ENCODE data around the gene MCM7. TPM values are rescaled to one million over a fixed set of nuclear protein-coding genes. Genes with fewer than 3 reads are reported as not detected.

Gene MCM7
- total RNA-seq, 2 donors from 2014 or later: 32.6 to 34.5 TPM

DNA sequence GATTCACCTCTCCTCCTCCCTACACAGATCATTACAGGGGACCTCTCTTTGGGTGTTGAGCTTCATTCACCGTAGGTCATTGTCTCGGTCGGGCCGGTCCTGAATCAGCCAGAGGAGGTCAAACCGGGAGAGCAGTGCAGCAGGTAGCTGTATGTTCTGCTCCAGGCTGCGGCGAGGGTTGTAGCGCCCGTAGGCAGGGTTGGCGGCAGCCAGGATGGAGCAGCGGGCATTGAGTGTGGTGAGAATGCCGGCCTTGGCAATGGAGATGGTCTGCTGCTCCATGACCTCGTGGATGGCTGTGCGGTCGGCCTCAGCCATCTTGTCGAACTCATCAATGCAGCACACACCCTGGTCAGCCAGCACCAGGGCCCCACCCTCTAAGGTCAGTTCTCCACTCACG, 5.5 kb downstream of the MCM7 start:
- H3K4me1 ChIP-seq: peaks cover 14% of the 10 kb centered on the region
- intact Hi-C loops (cut with DNase I): no loop called here
- ATAC-seq (no peak), DNase-seq (no peak)
- H3K9me3 ChIP-seq: no peaks in the 10 kb centered on the region
- H3K4me3 ChIP-seq: no peak overlapping the region
- TF ChIP-seq, protein P1, sequence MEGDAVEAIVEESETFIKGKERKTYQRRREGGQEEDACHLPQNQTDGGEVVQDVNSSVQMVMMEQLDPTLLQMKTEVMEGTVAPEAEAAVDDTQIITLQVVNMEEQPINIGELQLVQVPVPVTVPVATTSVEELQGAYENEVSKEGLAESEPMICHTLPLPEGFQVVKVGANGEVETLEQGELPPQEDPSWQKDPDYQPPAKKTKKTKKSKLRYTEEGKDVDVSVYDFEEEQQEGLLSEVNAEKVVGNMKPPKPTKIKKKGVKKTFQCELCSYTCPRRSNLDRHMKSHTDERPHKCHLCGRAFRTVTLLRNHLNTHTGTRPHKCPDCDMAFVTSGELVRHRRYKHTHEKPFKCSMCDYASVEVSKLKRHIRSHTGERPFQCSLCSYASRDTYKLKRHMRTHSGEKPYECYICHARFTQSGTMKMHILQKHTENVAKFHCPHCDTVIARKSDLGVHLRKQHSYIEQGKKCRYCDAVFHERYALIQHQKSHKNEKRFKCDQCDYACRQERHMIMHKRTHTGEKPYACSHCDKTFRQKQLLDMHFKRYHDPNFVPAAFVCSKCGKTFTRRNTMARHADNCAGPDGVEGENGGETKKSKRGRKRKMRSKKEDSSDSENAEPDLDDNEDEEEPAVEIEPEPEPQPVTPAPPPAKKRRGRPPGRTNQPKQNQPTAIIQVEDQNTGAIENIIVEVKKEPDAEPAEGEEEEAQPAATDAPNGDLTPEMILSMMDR (IDR thresholded peaks at IDR 0.05): no peak
- TF ChIP-seq POLR2A (IDR thresholded peaks at IDR 0.05): no peak
- 79 to 97% methylated on average over 16 to 17 of the region's 17 CpGs for WGBS, 2 donors
- H3K36me3 ChIP-seq (replicated peaks in 1 of 2; ENCODE audit: insufficient read depth in 1 of 2, low read depth in 2 of 2): peaks cover 22 to 36% of the 10 kb centered on the region in 2 donors
- H3K27ac ChIP-seq: no peak overlapping the region
- H3K27me3 ChIP-seq: no peaks in the 10 kb centered on the region

DNA sequence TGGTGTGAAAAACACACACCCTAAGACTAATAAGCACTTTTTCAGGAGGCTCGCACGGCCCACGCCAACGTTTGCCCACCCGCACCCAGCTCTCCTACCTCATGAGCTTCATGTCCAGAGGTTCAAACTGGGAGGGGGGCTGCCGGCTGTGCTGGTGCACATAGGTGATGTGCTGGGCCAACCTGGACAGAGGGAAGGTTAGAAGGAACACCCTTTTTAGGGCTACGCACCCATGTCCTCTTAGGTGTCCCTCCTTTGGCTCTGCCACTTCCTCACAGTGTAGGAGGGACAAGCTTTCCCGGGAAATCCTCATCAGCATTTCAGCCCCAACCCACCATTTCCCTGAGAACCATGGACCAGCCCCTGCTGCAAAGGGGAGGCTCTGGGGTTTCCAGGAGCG, 5.9 kb downstream of the MCM7 start:
- Histone ChIP-seq H3K36me3 (replicated peaks in 1 of 2; ENCODE audit: insufficient read depth in 1 of 2, low read depth in 2 of 2) (peaks cover 22 to 36% of the 10 kb centered on the region in 2 donors), H3K27ac (no peak overlapping the region), H3K4me3 (no peak overlapping the region), H3K9me3 (no peaks in the 10 kb centered on the region), H3K4me1 (peaks cover 14% of the 10 kb centered on the region), H3K27me3 (no peaks in the 10 kb centered on the region)
- WGBS, 2 donors: 86% methylated on average over 9 of the region's 9 CpGs
- no peak for TF ChIP-seq POLR2A (IDR thresholded peaks at IDR 0.05)
- TF ChIP-seq, protein P1 (IDR thresholded peaks at IDR 0.05): no peak
- intact Hi-C loops (cut with DNase I): no loop called here
- ATAC-seq: no peak
- no peak for DNase-seq

DNA sequence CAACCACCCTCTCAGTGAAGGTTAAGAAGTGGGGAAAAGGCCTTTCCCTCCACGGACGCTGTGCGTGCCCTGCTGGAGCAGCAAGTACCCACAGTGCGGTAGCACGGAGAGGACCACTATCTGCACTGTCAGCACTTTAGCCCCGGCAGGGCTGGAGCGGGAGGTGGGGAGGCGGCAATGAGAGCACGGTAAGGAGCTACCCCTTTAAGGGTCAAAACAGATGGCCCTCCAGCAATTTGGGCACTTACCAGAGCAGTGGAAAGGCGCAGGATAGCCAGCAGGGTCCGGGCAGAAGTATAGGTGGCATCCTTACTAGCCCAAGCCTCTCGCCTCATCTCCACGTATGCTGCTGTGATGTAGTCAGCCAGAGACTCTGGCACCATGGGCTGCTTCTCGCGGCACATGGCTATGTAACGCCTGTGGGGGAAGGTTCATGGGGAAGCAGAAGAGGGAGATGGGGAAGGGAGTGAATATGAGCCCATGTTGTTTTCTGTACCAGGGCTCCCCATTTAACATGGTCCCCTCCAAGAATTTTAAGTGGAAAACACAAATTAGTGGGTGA, 7.2 kb downstream of the MCM7 start:
- no peaks in the 10 kb centered on the region for H3K27me3 ChIP-seq
- intact Hi-C loops (cut with DNase I): no loop called here
- no peak overlapping the region for H3K4me3 ChIP-seq
- H3K4me1 ChIP-seq: peaks cover 15% of the 10 kb centered on the region
- H3K27ac ChIP-seq: no peak overlapping the region
- TF ChIP-seq, protein P1 (IDR thresholded peaks at IDR 0.05): no peak
- TF ChIP-seq POLR2A (IDR thresholded peaks at IDR 0.05): no peak
- 83 to 92% methylated on average over 16 of the region's 16 CpGs for WGBS, 2 donors
- no peaks in the 10 kb centered on the region for H3K9me3 ChIP-seq
- ATAC-seq (no peak), DNase-seq (no peak)
- H3K36me3 ChIP-seq (replicated peaks in 1 of 2; ENCODE audit: insufficient read depth in 1 of 2, low read depth in 2 of 2): peaks cover 22 to 36% of the 10 kb centered on the region in 2 donors

DNA sequence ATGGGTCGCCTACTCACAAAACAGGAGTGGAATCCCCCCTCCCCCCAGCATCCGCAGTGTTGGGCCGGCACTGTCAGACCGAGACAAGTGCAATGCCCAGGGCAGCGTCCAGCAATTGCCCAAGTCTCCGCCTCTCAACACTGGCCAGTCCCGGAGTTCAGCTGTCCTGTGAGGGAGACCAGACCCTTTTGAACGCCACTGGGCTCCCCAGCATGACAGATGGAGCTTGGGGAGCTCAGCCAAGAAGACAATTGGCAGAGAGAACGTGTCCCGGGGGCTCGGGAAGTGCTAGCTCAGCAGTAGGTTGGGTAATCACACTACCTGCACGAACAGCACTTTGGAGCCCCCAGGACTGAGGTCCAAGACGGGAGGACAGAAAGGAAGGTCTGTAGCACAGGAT, 7.7 kb downstream of the MCM7 start:
- TF ChIP-seq, protein P1 (IDR thresholded peaks at IDR 0.05): no peak
- TF ChIP-seq POLR2A (IDR thresholded peaks at IDR 0.05): no peak
- intact Hi-C loops (cut with DNase I): no loop called here
- no peak overlapping the region for H3K4me3 ChIP-seq
- 53 to 71% methylated on average over 6 to 13 of the region's 13 CpGs for WGBS, 2 donors
- no peak overlapping the region for H3K27ac ChIP-seq
- ATAC-seq (no peak), DNase-seq (no peak)
- H3K36me3 ChIP-seq (replicated peaks in 1 of 2; ENCODE audit: insufficient read depth in 1 of 2, low read depth in 2 of 2): peaks cover 22 to 36% of the 10 kb centered on the region in 2 donors
- no peaks in the 10 kb centered on the region for H3K27me3 ChIP-seq
- H3K4me1 ChIP-seq: peaks cover 13% of the 10 kb centered on the region
- H3K9me3 ChIP-seq: no peaks in the 10 kb centered on the region

DNA sequence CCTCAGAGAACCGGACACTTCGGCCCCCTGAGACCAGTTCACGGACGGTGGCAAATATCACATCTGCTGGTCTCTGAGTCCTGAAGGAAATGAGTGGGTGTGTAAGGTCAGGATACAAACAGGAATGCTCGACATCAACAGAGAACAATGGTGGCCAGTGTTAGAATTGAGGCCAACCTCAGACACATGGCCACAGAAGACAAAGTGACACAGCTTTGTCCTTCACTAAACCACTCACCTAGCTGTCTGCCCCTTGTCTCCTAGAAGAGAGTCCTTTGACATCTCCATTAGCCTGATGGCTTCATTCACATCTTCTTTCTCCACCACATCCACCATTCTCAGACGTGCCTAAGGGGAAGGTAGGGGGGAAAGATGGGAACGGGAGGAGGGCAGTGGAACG, 8.1 kb downstream of the MCM7 start:
- ATAC-seq (no peak), DNase-seq (no peak)
- intact Hi-C loops (cut with DNase I): no loop called here
- Histone ChIP-seq H3K27ac (no peak overlapping the region), H3K36me3 (replicated peaks in 1 of 2; ENCODE audit: insufficient read depth in 1 of 2, low read depth in 2 of 2) (peaks cover 22 to 32% of the 10 kb centered on the region in 2 donors), H3K27me3 (no peaks in the 10 kb centered on the region), H3K4me1 (peaks cover 18% of the 10 kb centered on the region), H3K9me3 (no peaks in the 10 kb centered on the region), H3K4me3 (no peak overlapping the region)
- TF ChIP-seq POLR2A (IDR thresholded peaks at IDR 0.05): no peak
- TF ChIP-seq, protein P1 (IDR thresholded peaks at IDR 0.05): no peak
- 59 to 74% methylated on average over 6 to 8 of the region's 8 CpGs for WGBS, 2 donors
